Mucosa of stomach (tissue), 1 donor: ENCODE data around the gene DPP10.
"Not testable (repeated sequence)": the region's sequence is repeated elsewhere in the genome, so short reads cannot be mapped to it uniquely, and the experiment has no call there.

ENCODE experiments used
- H3K27me3 ChIP-seq: one replicate; pipeline ENCODE4 v1.7.0; 2013; ENCODE audit warnings: mild to moderate bottlenecking, low read length; ENCODE audit not compliant: control insufficient read depth, insufficient read depth
- H3K36me3 ChIP-seq: one replicate; pipeline ENCODE4 v1.7.0; 2013; ENCODE audit warnings: low read length; ENCODE audit not compliant: control insufficient read depth, insufficient read depth
- H3K4me1 ChIP-seq: one replicate; pipeline ENCODE4 v1.7.0; 2013; ENCODE audit warnings: mild to moderate bottlenecking, low read length; ENCODE audit not compliant: control insufficient read depth, insufficient read depth
- H3K4me3 ChIP-seq: one replicate; pipeline ENCODE4 v1.7.0; 2013; ENCODE audit warnings: low read length
- H3K9ac ChIP-seq: one replicate; pipeline ENCODE4 v1.7.0; 2013; ENCODE audit warnings: mild to moderate bottlenecking, low read length, moderate library complexity
- H3K9me3 ChIP-seq: one replicate; pipeline ENCODE4 v1.7.0; 2013; ENCODE audit warnings: mild to moderate bottlenecking, low read length, moderate library complexity; ENCODE audit not compliant: control insufficient read depth
- donor health status: Pancreatic carcinoma.

The DPP10 gene

DNA sequence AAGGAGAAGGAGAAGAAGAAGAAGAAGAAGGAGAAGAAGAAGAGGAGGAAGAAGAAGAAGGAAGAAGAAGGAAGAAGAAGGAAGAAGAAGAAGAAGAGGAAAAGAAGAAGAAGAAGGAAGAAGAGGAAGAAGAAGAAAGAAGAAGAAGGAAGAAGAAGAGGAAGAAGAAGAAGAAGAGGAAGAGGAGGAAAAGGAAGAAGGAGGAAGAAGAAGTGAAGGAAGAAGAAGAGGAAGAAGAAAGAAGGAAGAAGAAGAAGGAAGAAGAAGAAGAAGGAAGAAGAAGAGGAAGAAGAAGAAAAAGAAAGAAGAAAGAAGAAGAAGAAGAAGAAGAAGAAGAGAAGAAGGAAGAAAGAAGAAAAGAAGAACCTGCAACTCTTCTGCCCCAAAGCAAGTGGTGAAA lies 942.0 kb downstream of the DPP10 start:
- no peak overlapping the region for H3K9ac ChIP-seq
- no peaks in the 10 kb centered on the region for H3K27me3 ChIP-seq
- no peaks in the 10 kb centered on the region for H3K36me3 ChIP-seq

DNA sequence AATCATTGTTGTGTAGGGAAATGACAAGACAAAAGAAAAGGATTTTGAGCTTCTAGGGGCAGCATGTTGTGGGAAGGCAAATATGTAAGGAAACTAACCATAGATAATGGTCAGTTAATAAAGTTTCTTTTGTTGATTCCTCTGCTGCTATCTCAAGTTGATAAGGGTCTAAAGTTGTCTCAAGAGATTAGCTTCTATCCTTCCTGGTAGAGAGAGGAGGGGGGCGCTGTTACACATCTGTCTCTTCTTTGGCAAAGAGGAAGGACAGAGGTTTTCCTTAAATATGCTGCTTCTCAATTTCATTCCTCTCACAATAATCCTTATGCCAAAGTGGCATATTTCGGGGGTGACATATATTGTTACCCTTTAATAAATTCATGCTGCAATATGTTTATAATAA lies 944.0 kb downstream of the DPP10 start:
- Histone ChIP-seq H3K9me3 (no peaks in the 10 kb centered on the region), H3K36me3 (no peaks in the 10 kb centered on the region), H3K9ac (no peak overlapping the region), H3K4me3 (no peak overlapping the region), H3K27me3 (no peaks in the 10 kb centered on the region), H3K4me1 (no peaks in the 10 kb centered on the region)

More for the DNA sequence above, 942.0 kb downstream of the DPP10 start:
- H3K4me1 ChIP-seq: no peaks in the 10 kb centered on the region
- H3K9me3 ChIP-seq: no peaks in the 10 kb centered on the region
- H3K4me3 ChIP-seq: no peak overlapping the region

- Histone ChIP-seq H3K4me3 (no peak overlapping the region), H3K27me3 (no peaks in the 10 kb centered on the region), H3K4me1 (no peaks in the 10 kb centered on the region), H3K9me3 (no peaks in the 10 kb centered on the region), H3K9ac (no peak overlapping the region), H3K36me3 (no peaks in the 10 kb centered on the region)
Measured at GRCh38 chr2:115389024-115389423, 946.6 kb downstream of the DPP10 start.

DNA sequence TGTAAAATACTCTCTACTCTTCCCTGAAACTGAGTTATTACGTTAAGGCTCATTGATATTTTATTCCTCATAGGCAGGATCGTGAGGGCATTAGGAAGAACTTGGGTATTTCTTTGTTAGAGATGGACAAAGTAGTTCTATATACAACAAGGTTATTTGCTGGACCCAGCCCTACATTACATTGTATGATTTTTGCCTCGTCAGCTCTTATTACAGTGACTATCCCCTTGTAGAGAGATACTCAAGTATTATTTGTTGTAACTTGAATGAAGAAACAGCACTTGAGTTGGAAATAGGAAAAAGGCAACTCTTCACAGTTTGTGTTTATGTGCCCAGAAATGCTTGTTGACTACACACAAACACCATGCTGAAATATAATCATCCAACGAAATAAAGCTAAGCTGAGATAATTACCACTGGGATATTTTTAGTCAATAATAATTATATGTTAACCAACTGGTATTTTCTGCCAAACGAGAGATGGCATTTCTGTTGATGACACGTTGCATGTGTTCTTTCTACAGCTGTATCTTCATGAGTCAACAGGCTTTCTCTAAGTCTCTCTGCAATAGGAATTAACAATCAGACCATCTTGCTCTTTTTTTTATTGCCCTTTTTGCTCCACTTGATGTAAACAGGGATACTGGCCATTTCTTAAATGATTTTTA lies 947.6 kb downstream of the DPP10 start:
- H3K9me3 ChIP-seq: no peaks in the 10 kb centered on the region
- no peak overlapping the region for H3K4me3 ChIP-seq
- H3K36me3 ChIP-seq: no peaks in the 10 kb centered on the region
- no peak overlapping the region for H3K9ac ChIP-seq
- no peaks in the 10 kb centered on the region for H3K4me1 ChIP-seq
- H3K27me3 ChIP-seq: no peaks in the 10 kb centered on the region

DNA sequence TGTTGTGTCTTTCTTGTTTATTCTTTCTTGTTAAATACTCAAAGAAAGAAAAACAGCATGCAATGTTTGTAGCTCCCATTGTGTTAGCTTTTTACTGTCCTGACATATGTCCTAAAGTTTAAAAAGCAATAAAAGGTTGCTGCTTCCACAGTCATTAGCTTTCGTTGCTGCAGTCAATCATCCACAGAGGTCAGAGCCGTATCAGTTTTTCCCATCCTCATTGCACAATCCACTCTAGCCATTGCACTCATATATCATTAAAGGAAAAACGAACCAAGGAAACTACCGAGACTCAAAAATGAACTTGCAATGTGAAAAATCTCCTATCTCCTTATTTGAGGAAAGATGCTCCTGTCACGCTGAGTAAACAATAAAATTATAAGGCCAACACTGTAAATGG lies 954.1 kb downstream of the DPP10 start:
- H3K27me3 ChIP-seq: no peaks in the 10 kb centered on the region
- H3K9me3 ChIP-seq: no peaks in the 10 kb centered on the region
- H3K4me3 ChIP-seq: no peak overlapping the region
- no peaks in the 10 kb centered on the region for H3K36me3 ChIP-seq
- no peak overlapping the region for H3K9ac ChIP-seq
- no peaks in the 10 kb centered on the region for H3K4me1 ChIP-seq

DNA sequence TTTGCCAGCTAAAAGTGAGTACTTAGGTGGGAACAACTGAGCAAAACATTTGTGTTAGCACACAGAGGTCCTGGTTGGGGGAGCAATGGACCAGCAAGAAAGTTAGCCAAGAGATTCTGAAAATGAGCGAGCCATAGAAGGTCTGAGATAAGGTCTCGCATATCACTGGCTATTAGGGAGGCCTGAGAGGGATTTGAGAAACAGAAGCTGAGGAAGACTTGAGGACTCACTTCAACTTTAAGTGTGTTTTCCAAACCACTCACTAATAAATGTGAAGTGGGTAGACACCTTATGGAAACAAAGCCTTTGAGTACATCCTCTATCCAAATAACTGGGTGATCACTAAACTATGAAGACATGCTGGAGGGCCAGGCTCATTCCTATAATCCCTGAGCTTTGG lies 958.5 kb downstream of the DPP10 start:
- no peaks in the 10 kb centered on the region for H3K27me3 ChIP-seq
- no peaks in the 10 kb centered on the region for H3K4me1 ChIP-seq
- no peaks in the 10 kb centered on the region for H3K36me3 ChIP-seq
- no peak overlapping the region for H3K9ac ChIP-seq
- no peaks in the 10 kb centered on the region for H3K9me3 ChIP-seq
- H3K4me3 ChIP-seq: no peak overlapping the region

- H3K27me3 ChIP-seq: no peaks in the 10 kb centered on the region
- no peak overlapping the region for H3K9ac ChIP-seq
- no peaks in the 10 kb centered on the region for H3K4me1 ChIP-seq
- H3K9me3 ChIP-seq: no peaks in the 10 kb centered on the region
- no peak overlapping the region for H3K4me3 ChIP-seq
- H3K36me3 ChIP-seq: no peaks in the 10 kb centered on the region
Measured at GRCh38 chr2:115412501-115412900, 970.1 kb downstream of the DPP10 start.

DNA sequence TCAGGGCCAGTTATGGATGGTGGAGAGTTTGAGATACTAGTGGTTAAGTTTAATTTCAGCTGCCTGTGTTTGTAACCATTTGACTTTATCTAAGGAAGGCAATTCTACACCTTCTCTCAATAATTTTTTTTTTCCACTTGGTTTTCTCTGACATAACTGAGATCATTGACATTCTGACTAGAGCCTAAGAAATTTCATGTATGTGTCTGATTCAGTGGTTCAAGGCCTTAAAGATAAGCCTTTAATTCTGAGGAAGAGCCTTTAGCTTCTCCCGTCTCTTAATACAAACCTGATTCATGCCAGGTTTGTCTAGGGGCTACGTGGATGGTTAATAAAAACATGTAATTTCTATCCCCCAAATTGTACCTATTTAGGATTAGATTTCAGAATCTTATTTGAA lies 971.4 kb downstream of the DPP10 start:
- Histone ChIP-seq H3K9me3 (no peaks in the 10 kb centered on the region), H3K36me3 (no peaks in the 10 kb centered on the region), H3K27me3 (no peaks in the 10 kb centered on the region), H3K4me1 (no peaks in the 10 kb centered on the region), H3K4me3 (no peak overlapping the region), H3K9ac (no peak overlapping the region)

- Histone ChIP-seq H3K4me1 (no peaks in the 10 kb centered on the region), H3K27me3 (no peaks in the 10 kb centered on the region), H3K9me3 (no peaks in the 10 kb centered on the region), H3K9ac (no peak overlapping the region), H3K4me3 (no peak overlapping the region), H3K36me3 (no peaks in the 10 kb centered on the region)
Measured at GRCh38 chr2:115414466-115414865, 972.0 kb downstream of the DPP10 start.

GRCh38 chr2:115422004-115422634 lies 979.7 kb downstream of the DPP10 start:
- H3K9ac ChIP-seq: no peak overlapping the region
- no peak overlapping the region for H3K4me3 ChIP-seq
- H3K4me1 ChIP-seq: no peaks in the 10 kb centered on the region
- H3K36me3 ChIP-seq: no peaks in the 10 kb centered on the region
- no peaks in the 10 kb centered on the region for H3K27me3 ChIP-seq
- H3K9me3 ChIP-seq: no peaks in the 10 kb centered on the region

DNA sequence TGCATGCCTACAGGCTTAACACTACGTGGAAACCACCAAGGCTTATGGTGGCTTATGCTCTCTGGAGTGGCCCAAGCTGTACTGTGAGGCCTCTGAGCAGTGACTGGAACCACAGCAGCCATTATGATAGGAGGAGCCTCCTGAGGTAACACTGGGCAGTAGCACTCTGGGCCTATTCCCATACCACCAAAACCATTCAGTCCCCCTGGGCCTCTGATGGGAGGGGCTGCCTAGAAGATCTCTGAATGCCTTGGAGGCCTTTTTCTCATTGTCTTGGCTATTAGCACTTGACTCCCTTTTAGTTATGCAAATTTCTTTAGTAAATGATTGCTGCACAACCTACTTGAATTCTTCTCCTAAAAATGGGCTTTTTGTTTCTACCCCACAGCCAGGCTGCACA lies 985.0 kb downstream of the DPP10 start:
- H3K36me3 ChIP-seq: no peaks in the 10 kb centered on the region
- no peaks in the 10 kb centered on the region for H3K4me1 ChIP-seq
- no peaks in the 10 kb centered on the region for H3K27me3 ChIP-seq
- H3K9ac ChIP-seq: no peak overlapping the region
- no peak overlapping the region for H3K4me3 ChIP-seq
- H3K9me3 ChIP-seq: no peaks in the 10 kb centered on the region

DNA sequence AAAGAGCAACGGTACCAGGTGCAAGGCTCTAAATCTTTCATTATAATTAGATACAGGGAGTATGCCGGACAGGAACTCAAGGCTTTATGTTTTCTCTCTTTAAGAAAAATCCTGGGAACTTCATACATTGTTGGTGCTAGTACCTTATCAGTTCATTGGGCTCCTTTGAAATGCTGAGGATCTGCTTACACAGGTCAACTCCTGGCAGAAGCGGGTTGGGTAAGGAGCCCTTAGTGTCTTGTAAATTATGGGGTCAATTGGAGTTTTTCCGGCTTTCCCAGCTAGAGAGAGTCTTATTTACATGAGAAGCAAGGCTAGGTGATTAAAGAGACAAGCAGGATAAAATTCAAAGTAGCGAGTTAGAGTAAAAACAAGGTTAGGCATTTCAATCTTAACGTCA lies 998.3 kb downstream of the DPP10 start:
- not testable (repeated sequence) for H3K4me3 ChIP-seq, H3K27me3 ChIP-seq, H3K4me1 ChIP-seq, H3K36me3 ChIP-seq, H3K9me3 ChIP-seq, H3K9ac ChIP-seq
